ENCODE measurements around the gene PDYN. TPM values are rescaled to one million over a fixed set of nuclear protein-coding genes. Genes with fewer than 3 reads are reported as not detected.
"Not testable (repeated sequence)": the region's sequence is repeated elsewhere in the genome, so short reads cannot be mapped to it uniquely, and the experiment has no call there.

PDYN gene
- total RNA-seq = not detected
- long read RNA-seq, donor 1 = 0 reads
- long read RNA-seq, donor 2 = 0 reads

DNA sequence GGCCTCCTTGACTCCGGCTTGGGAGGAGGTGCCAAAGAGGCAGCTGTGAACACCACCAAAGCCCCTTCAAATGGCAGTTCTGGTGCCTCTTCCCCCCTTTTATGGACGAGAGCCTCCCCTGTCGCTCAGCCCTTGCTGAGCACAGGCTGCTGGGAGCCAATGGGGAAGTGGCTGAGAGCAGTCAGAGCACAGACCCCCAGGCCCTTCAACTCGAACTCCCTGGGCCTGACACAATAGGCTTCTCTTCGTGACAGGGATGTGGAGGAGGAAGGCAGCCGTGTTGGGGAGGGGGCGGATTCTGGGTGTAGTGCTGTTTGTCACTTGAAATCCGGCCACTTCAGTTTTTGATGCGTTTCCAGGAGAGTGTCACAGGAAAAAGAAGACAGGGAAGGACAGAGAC lies at the start of gene PDYN:
TSS of gene PDYN (minus strand) at position 73 of the 400 bp plus-strand sequence. CDS start 10,974 bp downstream, outside the sequence.
- intact Hi-C loops (cut with DNase I) = no loop called here
- no peak for DNase-seq (ENCODE audit: low spot score)

DNA sequence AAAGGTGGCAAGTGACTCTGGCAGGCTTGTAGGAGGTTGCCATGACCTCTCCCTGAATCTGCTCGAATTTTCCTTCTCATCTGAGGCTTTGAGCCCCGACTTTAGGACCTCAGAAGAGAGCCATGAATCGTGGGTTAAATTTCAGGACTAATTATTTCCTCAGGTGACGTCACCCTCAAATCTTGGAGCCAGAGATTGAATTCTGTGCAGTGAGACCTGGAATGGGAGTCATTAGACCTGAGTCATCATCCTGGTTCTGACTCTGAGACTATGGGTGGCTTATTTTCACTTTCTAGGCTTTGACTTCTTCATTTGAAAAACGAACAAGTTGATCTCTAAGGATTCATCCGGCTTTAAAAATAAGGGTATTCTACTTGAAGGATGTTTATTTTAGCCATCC lies 48.5 kb upstream of the PDYN start:
- intact Hi-C loops (cut with DNase I) = no loop called here

DNA sequence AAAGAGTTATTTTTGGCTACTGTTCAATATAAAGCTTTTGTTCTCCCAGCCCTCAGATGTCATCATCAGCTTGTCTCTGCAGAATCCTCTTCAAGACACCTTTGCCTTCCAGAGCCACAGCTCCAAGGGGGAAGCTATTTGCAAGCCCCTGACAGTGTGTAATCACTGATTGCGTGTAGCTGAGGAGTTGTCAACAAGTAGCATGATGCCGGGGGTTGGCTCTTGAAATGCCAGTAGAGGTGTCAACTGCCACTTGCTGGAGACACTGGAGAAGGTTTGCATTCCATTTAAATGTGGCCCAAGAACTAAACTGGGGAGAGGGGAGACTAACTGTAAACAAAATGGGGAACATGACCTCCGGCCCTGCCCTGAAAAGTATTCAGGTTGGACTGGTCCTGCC lies 44.3 kb upstream of the PDYN start:
- intact Hi-C loops (cut with DNase I) = no loop called here

More for the DNA sequence above, 48.5 kb upstream of the PDYN start:
- no peak for DNase-seq (ENCODE audit: low spot score)

DNA sequence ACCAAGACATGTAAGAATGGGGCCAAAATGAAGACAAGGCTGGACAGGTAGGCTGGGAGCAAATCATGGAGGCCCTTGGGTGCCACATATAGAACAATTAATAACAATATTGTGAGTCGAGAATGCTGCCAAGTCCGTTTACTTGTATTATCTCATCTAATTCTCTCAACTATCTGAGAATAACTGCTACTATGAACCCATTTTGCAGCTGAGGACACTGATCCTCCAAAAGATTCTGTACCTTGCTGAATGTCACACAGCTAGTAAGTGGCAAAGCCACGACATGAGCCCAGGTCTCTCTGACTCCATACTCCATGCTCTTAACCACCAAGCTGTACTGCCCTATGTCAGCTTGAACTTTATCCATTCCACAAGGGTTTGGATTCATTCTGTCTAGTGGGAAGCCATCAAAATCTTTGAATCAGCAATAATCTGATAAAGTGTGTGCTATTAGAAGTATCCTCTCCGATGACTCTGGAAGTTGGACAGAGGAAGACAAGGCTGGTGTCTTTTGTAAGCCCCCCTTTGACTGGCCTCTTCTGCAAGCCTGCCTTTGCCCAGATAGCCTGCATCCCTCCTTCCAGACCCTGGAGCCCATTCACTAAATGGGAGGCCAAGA lies 43.5 kb upstream of the PDYN start:
- no peak for DNase-seq (ENCODE audit: low spot score)

More for the DNA sequence above, 44.3 kb upstream of the PDYN start:
- DNase-seq (ENCODE audit: low spot score) = no peak

DNA sequence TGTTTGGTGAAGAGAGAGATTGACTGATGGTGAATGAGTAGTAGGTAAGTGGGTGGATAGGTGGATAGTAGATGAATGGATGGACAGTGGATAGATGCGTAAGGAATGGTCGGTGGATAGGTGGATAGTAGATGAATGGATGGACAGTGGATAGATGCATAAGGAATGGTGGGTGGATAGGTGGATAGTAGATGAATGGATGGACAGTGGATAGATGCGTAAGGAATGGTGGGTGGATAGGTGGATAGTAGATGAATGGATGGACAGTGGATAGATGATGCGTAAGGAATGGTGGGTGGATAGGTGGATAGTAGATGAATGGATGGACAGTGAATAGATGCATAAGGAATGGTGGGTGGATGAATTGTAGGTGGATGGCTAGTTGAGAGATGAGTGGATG lies 42.5 kb upstream of the PDYN start:
- intact Hi-C loops (cut with DNase I); DNase-seq (ENCODE audit: low spot score): not testable (repeated sequence)

More for the DNA sequence above, 43.5 kb upstream of the PDYN start:
- intact Hi-C loops (cut with DNase I) = no loop called here

DNA sequence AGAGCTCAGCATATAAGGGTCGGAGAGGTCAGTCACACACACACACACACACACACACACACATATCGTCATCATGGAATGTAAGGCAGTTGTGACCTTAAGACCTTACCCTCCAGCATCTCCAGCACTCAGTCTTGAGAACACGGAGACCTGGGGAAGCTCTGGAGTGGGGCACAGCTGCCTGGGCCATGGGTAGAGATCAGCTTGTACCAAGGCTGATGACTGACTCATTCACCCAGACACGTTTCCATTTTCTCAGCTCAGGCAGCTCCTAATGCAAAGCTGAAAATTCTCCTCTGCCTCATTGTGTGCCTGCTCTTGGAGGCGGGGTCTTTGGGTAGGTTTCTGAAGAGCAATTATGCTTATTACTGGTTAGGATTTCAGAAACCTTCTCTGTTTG lies 38.3 kb upstream of the PDYN start:
- DNase-seq (ENCODE audit: low spot score) = no peak
- intact Hi-C loops (cut with DNase I) = no loop called here

DNA sequence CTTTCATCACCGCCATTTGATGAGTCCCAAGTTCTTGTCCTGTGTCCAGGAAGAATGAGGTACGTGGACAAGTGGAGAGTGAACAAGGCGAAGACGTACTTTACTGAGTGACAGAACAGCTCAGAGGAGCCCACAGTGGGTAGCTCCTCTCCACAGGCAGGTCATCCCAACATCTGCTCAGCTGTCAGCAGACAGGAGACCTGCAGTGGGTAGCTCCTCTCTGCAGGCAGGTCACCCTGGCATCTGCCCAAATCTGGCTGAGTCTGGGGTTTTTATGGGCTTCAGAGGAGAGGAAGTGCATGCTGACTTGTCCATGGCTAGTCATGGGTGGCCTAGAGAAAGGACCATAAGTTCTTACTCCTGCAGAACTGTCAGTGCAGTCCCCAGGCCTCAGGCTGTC lies 32.7 kb upstream of the PDYN start:
- intact Hi-C loops (cut with DNase I) = no loop called here
- DNase-seq (ENCODE audit: low spot score) = no peak

DNA sequence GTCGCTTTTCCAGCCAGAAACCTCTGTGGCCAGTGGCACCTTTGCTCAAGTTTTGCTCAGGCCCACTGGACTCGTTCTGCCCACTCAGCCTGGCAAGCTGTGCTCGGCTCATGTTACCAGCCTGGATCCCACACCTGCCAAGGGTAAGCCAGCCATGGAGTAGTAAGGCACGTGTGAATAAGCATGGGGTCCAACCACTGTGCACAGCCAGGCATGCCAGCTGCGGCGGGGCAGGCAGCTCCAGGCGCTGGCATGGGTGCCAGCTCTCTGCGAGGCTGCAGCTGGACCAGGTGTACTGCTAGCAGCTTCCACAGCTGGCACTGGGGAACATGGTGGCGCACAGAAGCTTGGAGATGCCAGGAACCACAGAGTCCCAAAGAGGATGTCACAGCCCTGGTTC lies 32.1 kb upstream of the PDYN start:
- DNase-seq (ENCODE audit: low spot score) = no peak
- intact Hi-C loops (cut with DNase I) = no loop called here

DNA sequence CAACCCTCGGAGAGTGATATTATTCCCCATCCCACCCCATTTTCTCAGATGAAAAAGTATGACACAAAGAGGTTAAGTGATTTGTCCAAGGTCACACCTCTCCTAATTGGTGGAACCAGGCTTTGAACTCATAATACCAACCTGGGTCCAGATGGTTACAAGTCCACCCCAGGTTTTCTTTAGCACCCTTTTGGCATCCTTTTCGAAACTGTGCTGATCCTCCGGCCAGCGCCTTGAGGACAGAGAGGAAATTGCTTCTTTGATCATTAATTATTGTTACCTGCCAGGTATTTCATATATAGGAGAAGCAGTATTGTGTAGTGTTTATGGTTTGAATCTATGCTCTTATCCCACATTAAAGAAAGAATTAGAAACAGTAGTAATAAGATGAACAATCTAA lies 29.3 kb upstream of the PDYN start:
- intact Hi-C loops (cut with DNase I) = no loop called here
- DNase-seq (ENCODE audit: low spot score) = no peak

DNA sequence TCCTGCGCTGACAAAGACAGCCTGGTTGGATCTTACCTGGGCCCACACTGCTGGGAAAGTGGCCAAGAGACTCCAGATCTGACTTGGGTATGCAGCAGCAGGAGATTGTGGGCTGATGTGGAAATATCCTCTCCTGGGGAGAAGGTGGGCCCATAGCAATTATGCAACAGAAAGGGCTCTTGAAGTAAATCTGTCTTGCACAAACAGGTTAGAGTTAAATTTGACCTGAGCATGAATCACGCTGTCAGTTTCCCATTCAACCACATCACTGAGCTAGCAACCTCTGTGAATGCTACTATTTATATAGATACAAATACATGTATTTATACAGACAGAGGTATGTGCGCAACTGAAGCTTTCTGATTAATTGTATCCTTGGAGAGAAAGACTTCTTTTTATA lies 28.3 kb upstream of the PDYN start:
- no peak for DNase-seq (ENCODE audit: low spot score)
- intact Hi-C loops (cut with DNase I) = no loop called here

DNA sequence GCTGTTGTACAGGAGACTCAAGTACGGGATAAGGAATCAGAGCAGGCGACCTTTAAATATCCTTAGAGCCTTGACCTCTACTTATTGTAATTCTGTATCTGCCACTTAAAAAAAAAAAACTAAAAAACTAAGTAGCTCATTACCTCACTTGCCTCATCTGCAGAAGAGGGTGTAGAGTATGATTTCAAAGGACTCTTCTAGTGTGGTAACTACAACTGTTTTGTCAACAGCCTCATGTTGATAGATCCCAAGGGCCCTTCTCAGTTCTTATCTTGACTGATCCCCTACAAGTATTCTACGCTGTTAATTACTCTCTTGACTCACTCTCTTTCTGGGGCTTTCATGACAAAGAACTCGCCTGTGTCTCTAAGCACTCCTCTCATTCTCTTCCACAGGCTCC lies 16.7 kb upstream of the PDYN start:
- no peak for DNase-seq (ENCODE audit: low spot score)
- intact Hi-C loops (cut with DNase I) = no loop called here

DNA sequence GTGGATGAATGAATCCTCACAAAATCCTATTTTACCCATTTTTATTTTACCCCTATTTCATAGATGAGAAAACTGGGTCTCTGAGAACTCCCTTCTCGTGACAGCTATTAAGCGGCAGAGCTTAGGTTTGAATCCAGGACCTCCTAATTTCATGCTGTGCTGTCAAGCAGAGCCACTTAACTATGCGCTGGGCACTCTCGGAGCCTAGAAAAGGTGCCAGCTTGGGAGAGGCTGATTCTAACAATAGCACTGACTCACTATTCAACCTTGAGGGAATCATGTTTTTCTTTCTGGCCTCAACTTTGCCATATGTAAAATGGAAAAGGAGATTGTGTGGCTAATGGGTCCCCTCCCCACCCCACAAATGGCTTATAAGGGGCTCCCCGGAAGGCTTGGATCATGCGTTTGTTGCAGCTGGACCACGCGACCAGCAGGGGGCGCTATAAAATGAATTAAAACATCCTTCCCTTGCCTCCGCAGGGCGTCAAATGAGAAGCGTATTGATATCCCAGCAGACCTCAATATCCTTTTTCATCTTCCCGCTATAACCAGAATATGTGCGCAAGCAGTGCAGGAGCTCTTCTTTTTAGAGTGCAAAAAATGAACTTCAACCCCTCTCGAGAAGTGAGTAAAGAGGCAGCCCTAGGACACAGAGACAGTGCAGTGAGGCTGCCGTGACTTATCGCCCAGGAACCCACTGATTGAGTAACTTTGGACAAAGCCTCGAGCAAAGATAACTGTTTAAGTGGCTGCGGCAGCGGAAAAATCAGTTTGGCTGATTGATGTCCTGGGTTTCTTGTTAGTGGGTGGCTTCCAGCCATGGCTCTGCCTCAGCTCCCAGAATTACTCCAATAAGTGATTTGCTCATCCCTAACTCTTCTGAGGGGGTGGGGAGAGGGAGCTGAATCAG lies 12.8 kb upstream of the PDYN start:
- intact Hi-C loops (cut with DNase I) = loop anchor here in 1 of 2 donors (10.0 kb wide), 1 partner anchor 778 kb away; no protein-coding TSS in a partner anchor
- DNase-seq (ENCODE audit: low spot score) = no peak

DNA sequence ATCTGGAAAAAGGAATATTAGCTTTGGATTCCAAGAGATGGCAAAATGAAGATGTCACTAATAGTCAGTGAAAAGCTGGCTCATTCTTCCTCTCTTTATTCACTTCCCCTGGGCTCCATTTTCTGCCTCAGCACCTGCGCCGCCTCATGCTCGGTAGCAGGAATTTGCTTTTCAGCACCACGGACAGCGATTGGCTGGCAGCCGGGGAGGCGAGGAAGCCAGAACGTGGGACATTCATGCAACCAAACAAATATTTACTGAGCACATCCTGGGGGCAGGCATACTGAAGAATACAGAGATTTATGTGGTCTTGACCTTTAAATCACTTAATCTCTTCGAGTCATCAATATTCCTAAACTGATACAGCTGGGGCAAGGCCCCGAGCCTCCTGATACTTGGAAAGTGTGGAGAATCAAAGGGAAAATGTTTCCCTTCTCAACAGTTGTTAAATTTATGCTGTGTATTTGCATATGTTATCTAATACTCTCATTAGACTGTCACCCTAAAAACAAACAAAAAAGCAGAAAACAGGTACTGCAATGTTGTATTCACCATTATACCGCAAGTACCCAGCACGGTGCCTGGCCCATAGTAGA lies 12.1 kb upstream of the PDYN start:
- intact Hi-C loops (cut with DNase I) = loop anchor here in 1 of 2 donors (10.0 kb wide), 1 partner anchor 779 kb away; no protein-coding TSS in a partner anchor
- DNase-seq (ENCODE audit: low spot score) = peak; percentile 90

DNA sequence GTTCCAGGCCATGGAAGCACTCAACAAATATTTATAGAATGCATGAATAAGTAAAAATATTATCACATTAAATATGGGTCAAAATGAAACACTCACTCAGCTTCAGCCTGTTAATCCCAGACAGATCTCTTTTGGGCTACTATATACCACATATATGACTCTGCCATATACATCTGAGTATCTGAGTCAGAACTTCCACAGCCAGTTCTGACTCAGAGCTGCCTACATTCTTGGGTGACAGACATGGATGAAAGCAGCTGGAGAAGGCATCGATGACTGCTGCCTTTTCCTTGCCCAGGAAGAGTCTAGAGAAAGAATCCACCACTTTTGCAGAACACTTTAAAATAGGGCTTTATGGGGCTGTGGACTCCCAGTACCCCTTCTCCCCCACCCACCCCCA lies 11.5 kb upstream of the PDYN start:
- no peak for DNase-seq (ENCODE audit: low spot score)
- intact Hi-C loops (cut with DNase I) = loop anchor here in 1 of 2 donors (10.0 kb wide), 1 partner anchor 779 kb away; no protein-coding TSS in a partner anchor

DNA sequence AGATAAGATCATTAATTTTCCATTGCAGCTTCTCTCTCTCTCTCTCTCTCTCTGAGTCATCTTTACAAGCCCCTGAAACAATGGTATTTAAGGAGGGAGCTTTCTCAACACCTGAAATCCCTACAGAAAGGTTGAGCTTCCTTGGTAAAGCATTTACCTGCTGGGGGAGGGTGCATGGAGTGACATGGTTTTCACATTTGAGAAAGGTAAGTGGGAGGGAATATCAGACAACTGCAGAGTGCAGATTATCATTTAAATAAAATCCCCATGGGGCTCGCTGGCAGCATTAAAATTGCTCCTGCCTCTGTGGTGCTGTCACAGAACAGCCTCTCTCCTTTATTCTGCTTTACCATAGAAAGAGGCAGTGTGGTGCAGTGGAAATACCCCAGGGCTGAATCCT lies 10.3 kb upstream of the PDYN start:
- intact Hi-C loops (cut with DNase I) = loop anchor here in 1 of 2 donors (10.0 kb wide), 1 partner anchor 781 kb away; no protein-coding TSS in a partner anchor
- no peak for DNase-seq (ENCODE audit: low spot score)

DNA sequence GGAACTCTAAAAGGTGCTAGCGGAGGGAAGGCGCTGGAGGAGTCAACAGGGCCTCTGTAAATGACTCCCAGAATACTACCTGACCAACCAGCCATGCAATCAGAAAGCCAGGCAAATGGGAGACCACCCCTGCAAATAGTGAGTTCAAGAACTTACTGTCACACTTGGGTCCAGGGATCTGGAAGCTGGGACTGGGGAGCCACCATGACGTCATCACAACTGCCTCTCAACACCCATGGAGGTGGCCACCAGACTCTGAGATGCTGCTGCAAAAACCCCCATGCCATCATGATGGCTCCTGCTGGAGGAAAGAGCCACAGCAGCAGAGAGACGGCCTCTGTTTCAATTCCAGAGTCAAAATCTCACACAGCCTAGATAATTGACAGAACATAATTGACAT lies 8.5 kb upstream of the PDYN start:
- DNase-seq (ENCODE audit: low spot score) = no peak
- intact Hi-C loops (cut with DNase I) = loop anchor here in 1 of 2 donors (10.0 kb wide), 1 partner anchor 782 kb away; no protein-coding TSS in a partner anchor

DNA sequence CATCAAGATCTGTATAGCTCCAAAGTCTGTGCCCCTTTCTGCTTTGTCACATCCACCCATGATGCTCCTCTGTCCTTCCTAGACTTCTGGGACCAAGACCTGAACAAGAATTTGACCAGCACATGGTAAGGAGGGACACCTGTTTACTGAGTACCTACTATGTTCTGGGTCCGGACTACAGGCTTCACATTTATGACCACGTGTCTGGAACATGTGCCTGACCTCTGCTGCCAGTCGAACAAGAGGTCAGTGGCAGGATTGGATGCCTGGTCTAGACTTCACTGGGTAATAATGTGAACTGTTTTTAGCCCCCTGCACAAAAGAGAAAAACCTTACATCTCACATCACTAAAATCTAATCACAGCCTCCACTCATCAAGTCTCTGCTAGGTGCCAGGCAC lies 7.3 kb upstream of the PDYN start:
- no peak for DNase-seq (ENCODE audit: low spot score)
- intact Hi-C loops (cut with DNase I) = loop anchor here in 1 of 2 donors (10.0 kb wide), 1 partner anchor 784 kb away; no protein-coding TSS in a partner anchor

DNA sequence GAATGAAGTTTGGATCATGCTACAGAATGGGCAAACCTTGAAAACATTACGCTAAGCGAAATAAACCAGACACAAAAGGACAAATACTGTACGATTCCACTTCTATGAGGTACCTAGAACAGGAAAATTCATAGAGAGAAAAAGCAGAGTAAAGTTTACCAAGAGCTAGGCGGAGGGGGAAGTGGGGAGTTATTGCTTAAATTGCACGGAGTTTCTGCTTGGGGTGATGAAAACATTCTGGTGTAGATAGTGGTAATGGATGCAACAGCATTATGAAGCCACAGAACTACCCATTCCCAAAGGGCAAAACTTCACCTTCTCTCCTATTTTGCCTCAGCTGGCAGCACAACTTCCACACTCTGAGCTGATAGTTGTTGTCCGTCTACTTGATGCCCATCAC lies 6.4 kb upstream of the PDYN start:
- no peak for DNase-seq (ENCODE audit: low spot score)
- intact Hi-C loops (cut with DNase I) = loop anchor here in 1 of 2 donors (10.0 kb wide), 1 partner anchor 785 kb away; no protein-coding TSS in a partner anchor

DNA sequence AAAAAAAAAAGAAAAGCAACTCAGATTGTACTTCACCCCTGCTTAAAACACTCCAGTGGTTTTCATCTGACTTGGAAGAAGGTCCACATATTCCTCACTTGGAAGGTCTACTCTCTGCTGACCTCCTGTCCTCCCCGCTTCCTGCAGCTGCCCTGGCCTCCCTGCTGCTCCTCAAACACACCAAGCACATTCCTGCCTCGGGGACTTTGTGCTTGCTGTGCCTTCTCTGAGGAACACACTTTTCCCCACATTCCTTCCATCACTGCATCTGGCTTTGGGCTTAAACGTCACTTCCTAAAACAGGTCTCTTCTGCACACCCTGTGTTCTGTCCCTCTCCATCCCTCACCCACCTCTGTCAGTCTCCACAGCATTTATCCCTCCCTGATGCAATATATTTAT lies 4.9 kb upstream of the PDYN start:
- DNase-seq (ENCODE audit: low spot score) = no peak
- intact Hi-C loops (cut with DNase I) = no loop called here

DNA sequence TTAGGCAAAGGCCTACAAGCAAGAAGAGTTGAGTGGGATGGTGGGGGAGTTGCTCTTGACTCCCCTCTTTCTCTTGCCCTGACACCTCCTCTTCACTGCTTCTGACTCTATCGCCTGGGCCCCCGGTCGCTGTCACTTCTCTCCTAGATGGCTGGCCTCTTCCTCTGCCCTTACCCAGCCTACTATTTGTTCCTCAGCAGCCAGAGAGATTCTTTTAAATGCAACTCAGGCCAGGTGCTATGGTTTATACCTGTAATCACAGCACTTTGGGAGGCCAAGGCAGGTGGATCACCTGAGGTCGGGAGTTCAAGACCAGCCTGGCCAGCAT lies 4.3 kb upstream of the PDYN start:
- no peak for DNase-seq (ENCODE audit: low spot score)
- intact Hi-C loops (cut with DNase I) = no loop called here
